Measurements from ENCODE around the gene ZCCHC24.

The ZCCHC24 gene

DNA sequence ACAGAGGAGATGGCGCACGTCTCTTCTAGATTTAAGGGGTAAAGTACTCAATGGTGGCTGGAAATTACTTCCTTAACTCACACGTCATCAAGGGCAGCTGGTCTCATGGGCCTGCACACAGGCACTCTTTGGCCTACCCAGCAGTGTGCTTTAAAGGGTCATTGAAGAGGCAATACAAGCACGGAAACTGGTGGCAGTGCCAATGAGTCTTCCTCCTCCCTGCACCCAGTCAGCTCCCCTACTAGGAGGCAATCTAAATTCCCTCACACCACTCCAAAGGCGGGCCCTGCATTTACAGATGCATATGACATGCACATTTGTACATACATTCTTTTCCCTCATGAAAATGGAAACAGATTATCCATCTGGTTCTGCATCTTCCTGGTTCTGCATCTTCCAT is 50.8 kb downstream of the ZCCHC24 start:
- no peak for DNase-seq

DNA sequence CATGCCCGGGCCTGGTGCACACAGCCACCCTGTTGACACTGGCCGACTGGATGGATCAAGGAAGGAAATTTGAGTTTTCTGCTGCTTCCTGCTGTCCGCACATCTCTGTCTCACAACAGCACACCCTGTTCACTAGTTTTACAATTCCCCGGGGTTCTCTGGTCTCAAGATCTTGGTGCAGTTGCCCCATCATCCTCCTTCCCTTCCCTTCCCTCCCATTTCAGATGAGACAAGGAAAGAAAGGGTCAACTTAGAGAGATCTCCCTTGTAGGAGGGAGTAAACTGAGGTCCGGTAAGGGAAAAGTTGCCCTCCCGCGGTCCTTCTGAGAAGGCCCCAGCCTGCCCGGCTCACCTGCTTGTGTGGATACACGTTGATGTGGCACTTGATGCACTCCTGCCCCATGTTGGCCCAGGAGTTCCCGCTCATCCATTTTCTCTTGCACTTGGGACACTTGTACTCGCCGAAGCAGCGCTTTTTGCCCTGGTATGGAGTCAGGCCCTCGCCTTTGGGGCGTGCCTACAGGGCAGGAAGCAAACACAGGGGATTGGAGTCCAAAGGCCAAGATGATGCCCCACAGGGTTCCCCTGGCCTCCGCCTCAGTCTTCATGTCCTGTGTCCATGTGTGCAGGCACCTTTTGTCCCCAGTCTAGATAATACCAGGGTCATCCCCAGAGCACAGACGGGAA is 51.4 kb downstream of the ZCCHC24 start:
- peak; percentile 23 for DNase-seq

DNA sequence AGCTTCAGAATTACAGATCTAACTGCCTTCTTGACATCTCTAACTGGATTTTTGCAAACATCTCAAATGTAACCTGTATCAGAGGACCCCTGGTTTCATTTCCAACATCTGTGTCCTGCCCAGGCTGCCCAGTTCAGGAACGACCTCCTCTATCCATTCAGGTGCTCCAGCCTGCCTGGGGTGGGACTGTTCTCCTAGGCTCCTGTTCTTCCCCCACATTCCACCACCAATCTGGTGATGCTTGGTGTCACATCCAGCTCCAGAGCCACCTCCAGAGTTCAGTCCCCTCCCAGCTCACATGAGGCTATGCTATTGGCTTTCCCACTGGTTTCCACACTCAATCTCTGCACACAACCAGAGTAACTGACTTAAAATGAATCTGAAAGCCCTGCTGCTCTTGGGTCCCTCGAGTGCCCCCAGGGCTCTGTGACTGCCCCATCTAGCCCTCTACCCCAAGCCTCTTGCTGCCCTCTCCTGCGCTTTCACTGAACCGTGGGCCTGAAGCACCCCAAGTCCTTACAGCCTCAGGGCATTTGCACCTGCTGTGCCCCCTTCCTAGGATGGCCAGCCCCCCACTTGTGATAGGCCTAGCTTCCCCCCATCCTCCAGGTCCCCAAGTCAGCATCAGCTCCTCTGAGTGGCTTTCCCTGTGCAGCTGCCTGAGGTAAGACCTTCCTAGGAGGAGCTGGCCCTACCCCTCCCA is 52.1 kb downstream of the ZCCHC24 start:
- peak; percentile 21 for DNase-seq

DNA sequence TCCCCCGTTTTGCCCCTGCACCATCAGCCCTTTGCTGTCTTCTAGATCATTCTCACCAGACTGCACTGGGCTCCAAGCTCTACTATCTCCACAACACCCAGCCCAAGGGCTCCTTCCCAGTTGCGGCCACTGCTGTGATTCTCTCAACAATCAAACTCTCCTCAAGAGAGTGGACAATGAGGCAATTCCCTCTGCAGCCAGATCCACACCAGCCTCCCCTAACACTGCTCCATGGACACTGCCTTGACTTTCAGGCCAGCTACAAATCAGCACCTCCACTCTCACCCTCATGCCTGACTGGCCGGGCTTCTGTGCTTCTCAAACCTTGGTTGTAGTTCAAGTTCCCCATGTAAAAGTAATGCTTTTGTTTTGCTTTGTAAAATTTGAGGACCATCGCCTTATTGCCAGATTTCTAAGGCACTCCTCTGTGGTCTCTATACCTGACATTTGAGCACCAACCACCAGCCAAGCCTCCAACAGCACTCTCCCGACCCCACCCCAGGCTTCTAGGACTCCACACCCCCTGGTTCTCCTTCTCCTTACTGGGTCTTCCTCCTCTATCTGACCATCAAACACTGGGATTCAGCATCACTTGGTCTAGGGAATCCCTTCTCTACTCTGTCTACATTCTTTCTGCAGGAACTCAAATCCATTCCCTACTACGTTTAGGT is 52.8 kb downstream of the ZCCHC24 start:
- peak; percentile 41 for DNase-seq

DNA sequence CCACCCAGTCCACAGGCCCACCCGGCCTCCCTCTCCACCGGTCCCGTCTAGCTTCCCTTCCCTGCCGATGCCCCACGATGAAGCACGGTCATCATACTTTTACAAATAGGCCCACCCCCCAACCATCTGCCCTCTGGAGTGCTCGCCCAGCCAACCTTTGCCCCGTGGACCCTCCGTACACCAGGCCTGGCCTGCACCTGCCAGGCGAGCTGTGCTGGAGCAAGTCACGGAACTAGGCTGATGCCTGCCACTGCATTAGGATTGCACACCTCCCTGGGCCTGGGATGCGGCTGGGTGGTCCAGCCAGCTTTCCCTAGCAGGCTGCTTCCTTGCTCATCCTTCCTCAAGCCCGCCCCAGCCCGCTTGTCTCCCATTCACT is 53.4 kb downstream of the ZCCHC24 start:
- DNase-seq = no peak

DNA sequence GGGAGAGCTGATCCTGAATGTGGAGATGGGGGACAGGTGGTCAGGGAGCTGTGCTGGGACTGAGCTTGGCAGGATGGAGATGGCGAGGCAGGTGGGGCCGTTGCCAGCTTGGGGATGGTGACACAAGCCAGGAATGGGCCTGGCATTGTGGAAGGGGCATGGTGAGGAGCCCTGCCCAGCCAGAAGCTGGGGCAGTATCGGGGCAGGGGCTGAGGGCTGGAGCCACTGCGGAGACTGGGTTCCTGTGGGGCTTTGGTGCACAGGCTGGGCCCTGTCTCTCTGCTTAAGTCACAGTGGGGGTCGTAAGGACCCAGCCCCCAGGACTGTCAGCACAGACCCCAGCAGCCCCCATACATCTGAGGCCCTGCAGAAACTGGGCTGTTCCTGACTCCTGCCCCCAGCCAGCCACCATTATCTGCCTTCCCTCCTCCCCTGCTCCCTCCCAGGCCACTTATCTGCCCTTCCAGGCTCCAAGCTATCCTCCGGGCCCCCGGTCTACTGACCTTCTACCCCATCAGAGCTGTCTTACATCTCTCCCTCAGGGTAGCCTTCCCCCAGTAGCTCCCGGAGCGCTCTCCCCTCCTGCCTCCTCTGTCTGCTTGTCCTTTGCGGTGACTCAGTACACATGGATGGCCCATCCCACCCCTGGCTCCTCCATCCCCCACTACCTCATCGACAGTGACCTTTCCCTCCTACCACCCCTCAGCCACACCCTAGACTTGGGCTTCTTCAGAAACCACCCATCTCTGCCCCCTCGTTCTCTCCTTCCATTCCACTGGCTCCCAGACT is 54.0 kb downstream of the ZCCHC24 start:
- peak; percentile 46 for DNase-seq

DNA sequence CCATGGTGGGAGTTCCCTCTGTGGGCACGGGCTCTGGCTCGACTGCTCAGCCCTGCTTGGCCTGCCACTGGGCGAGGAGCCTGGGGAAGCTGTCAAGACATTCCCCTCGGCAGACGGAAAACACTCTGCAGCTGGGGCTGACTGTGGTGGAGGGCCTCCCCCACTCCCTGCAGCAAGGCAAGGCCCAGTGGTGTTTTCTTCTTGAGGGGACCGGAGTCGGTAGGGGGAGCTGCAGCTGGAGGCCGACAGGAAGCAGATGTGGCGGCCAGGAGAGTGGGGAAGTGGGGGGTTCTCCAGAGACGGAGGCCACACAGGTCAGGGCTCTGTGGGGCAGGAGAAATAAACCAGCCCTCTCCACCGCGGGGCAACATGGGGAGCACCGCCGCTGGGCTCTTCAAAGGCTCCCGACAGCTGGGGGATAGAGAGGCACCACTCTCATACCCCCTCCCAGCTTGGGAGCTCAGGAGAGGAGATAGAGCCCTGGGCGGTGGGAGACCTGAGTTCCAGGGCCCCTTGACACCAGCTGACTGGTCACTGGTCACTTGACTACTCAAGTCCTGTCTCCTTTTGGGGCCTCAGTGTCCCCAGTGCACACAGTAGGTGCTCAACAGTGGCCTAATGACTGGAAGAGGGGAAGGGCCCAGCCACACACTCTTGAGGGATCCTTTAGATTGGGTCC is 54.7 kb downstream of the ZCCHC24 start:
- DNase-seq = peak; percentile 39

DNA sequence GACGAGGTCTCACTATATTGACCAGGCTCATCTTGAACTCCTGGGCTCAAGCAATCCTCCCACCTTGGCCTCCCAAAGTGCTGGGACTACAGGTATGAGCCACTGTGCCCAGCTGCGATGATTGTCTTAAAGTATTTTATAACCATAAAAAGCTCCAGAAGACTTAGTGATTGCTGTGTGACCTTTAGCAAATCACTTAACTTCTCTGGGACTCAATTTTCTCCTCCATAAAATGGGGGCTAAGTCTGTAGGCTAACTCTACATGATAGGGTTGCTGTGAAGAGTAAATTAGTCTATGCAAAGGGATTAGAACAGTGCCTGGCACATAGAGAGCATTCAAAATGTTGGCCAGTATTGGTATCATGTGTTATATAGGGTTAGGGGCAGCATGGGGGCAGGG is 55.4 kb downstream of the ZCCHC24 start:
- no peak for DNase-seq

DNA sequence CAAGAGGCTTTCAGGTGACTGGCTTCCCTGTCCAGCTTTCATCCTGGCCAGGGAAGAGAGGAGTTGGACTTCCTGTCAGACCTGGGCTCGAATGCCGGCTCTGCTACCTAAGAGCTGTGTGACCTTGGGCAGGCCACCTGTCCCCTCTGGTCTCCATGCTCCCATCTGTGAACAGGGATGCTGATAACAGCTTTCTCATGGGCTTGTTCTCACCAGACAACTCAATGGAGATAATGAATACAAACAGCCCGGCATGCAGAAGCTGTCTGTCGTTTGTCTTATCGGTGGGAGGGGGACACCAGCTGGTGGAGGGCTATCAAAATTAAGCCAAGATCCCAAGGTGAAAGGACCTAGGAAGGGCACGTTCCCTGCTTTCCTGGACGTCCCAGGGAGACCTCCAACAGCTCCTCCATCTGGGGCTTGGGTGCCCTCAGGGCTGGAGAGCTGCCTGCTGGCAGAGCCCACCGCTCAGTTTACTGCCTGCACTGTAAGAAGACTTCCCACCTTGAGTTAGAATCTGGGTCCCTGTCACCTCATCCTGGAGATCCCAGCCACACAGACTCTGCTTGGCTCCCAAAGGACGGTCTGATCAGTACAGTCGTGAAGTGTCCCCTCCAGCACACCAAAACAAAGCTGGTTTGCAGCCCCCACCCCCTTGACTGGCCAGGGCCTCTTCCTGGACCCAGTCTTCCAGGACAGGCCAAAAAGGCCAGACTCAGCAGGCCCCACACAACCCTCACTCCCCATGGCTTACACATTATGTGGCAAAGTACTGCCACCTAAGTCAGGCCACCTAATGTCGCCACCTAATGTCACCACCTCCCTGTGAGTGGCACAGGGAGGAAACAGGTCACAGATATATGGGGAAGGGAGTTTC is 57.2 kb downstream of the ZCCHC24 start:
- DNase-seq = peak; percentile 39

DNA sequence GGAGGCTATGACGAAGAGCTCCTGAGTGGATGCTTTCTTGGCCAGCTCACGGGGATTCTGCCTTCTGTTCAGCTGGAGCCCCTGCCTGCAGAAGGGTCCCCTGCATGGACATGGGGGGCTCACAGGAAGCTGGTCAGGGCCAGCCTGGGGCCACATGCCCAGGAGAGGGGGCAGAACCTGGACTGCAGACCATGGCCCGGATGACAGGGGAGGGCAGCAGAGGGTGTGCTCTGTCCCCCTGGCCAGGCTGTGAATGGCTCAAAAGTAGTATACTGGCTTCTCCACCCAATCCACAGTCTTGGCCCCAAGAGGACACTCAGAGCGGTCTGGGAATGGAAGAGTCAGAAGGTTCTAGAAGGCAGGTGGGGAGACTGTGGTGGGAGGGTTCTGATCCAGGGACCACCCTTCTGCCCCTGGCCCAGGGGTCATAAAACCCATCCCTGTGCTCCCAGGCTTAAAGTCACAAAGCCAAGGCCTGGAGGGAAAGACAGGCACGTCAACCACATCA is 57.9 kb downstream of the ZCCHC24 start:
- peak; percentile 22 for DNase-seq

DNA sequence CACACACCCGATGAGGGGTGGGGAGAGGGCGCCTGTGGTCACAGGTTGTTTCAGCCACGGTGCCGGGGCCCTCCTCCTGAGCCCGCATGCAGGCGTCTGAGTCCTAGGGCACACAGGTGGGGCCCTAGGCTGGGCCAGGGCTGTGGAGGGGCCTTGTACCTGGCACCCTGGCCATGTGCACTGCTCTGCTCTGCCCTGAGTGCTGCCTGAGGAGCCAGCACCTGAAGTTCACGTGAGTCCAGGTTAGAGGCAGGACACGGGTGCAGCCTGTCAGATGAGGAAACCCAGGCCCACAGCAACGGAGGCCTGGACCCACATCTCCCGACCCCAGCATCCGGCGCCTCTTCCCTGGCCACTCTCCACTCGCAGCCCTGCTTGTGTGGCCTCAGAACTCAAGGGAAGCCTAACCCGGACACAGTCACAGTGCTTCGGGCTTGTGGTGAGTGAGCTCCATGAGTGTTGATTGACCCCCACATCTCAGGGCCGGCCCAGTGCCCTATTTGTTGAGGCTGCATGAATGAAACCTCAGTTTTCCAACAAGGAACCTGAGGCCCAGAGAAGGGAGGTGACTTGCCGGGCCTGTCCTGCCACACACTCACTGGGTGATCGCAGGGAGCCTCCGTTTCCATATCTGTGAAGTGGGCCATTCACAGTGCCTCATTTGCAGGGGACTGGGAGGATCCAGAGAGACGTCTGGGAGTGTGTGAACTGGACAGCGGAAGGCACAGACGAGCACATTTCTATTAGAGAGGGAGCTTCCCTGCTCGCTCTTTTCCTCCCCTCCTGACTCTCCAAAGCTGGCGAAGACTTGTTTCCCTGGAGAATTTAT is 58.6 kb downstream of the ZCCHC24 start:
- peak; percentile 32 for DNase-seq

DNA sequence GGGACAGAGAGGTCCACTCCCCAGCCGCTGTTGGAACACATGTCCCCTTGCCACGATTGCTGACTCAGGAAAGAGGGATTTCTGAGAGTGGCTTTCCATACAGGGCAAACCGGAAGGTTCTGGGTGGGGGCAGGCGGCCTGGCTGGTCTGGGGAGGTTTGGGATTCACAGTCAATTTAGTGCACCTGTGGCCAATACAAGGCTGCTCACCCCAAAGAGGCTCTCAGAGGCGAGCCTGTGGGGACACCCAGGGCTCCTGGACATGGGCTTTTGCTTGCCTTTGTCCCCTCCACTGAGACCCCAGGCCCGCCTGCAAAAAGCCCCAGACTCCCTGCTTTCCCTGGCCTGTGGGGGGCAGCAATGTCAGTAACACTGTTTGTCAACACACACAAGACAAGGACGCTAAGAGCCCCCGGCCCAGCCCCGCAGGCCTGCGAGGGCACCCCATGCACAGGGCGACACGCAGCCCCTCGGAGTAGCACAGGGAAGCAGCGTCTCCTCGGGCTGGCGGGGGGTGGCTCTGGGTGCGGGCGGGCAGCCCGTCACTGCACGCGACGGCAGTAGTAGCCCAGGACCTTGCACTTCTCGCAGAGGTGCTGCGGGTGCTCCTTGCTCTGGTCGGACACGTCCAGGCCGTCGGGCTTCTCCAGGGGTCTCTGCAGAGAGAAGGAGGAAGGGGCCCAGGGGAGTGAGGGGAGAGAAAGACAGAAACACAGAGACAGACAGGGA is 59.5 kb downstream of the ZCCHC24 start:
- peak; percentile 30 for DNase-seq

DNA sequence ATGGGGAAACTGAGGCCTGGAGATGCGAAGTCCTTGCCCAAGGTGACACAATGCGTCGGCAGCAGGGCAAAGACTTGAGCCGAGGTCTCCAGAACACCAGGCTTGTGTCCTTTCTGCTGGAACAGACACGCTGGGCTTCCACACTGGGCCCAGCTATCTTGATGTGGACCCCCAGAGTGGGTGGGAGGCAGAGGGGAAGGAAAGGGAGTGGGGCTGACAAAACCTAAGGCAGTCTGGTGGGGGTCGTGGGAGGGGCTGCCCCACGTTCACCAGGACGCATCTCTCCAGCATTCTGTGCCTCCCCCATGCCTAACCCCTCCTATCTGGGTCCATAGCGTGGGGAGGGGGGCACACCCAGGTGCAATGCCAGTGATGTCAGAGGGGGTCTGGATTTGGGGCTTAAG is 60.0 kb downstream of the ZCCHC24 start:
- DNase-seq = peak; percentile 22

DNA sequence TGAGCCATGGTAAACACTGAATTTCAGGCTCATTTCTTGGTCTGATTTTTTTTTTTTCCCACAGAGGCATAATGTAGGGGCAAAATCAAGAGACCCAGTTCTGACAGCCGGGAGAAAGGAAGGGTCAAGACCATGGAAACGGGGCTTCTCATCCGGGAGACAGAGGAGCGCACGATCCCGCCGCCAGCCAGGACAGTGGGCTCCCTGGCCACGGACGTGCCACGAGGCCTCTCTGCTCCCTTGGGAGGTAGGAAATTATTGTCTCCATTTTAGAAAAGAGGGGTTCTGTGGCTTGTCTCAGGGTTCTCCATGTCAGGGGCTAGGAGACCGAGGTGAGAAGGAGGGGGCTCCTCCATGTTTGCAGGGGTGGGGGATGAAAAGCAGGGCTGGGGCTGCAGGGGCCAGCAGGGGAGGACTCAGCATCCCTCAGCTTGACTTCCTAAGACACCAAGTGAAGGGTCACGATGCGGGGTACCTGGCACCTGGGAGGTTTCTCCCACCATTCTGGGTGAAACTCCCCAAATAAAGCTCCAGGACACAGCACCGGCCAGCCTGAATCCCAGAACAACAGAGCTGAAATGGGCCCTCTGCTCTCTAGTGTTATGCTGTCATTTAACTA is 60.5 kb downstream of the ZCCHC24 start:
- peak; percentile 21 for DNase-seq

DNA sequence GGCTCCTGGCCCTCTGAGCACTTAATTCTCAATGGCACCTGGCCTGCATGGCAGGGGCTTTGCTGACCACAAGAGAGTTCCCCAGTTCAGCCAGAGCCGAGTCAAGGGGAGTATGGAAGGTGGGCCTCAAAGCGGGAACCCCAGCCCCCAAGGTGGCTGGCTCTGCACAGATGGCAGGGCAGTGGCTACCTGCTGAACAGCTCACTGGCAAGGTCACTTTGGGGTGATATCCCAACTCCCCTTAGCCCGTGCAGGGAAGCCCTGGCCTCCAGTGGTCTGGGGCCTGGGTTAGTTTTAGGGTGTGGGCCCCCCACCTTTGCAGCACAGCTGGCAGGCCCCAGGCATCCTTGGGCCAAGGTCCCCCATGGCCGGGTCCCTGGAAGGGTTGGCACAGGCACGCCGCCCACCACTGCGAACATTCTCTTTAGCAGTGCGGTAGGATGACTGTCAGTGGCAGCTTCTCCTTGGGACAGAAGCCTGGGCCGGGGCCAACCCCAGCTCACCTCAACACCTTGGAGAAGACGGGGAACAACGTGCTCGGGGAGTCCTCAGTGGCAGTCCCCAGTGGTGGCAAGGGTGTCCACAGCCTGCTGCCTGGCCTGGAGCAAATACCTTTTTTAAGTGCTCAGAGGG is 61.3 kb downstream of the ZCCHC24 start:
- peak; percentile 32 for DNase-seq

DNA sequence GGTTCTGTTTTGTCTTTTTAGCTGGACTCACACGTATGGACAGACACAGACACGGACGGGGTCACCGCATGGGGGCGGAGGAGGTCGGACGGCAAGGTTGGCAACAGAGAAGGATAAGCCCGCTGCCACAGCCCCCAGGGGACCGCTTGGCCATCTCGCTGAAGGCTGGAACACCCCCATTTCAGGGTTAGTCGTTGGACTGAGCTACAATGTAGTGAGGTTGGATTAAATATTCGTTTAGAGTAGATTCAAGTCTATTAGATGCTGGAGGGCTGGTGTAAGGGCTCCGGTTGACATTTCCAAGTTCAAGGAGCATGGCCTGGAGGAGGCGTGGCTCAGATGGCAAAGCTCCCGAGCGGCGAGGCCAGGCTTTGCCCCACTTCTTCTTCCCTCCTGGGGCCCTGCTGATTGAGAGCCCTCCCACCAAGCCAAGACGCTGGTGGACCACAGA is 62.9 kb downstream of the ZCCHC24 start:
- peak; percentile 42 for DNase-seq

DNA sequence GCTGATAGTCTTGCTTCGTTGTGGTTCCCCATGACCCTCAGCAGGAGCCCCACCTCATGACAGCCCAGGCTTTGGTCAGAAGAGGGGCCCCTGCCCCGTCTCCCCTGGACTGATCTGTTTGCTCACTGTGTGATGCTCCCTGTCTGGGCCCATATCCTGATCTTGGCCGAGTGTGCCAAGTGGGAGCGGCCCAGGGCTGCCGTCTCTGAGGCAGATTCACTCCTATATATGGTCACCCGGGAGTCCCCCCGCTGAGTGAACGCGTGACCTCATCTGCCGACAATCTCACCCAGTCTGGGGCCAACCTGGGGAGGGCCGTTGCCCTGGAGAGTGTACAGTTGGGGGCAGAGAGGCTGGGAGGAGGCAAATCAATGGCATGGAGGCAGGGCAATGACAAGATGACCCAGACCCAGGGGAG is 63.6 kb downstream of the ZCCHC24 start:
- peak; percentile 57 for DNase-seq

DNA sequence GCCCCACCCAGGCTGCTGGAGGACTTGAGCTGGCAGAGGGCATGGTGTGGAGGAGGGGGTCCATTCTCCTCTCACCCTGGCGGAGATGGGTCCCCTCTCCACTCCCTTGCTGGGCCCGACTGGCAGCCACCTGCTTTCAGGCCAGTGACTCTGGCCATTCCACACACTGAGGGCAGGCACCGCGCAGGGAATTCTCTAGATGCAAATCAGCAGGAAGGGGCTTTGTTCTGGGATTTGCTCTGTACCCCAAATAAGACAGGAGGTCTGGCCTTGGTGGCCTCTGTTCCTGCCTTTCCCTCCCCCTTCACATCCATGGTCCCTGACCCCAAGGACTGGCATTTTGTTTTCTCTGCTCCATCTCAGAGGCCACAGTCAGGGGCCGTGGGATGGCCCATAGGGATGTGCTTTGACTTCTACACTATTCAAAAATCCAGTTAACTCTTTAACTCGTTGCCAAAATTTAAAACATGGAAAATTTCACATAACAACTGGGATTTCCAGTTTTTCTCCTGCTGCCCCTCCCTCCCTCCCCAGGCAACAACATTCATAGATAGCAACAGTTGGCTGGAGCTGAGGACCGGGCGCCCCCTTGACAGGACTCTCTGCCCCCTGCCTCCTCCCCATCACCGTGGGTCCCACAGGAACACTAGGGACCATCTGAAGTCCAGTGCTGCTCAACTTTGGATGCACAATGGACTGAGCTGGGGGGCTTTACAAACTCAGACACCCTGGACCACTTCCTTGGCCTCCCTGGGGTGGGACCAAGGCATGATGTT is 64.3 kb downstream of the ZCCHC24 start:
- DNase-seq = peak; percentile 41

Data from right forelimb (tissue), 1 donor.